Activated CD4-positive, alpha-beta T cell treated with anti-CD3 and anti-CD28 coated beads, Interleukin-2, amount 50 U/mL, for 24 hours (primary cell): ENCODE measurements around the gene ATP6V1B1.

Source experiments
- DNase-seq, 2 donors: peaks; one replicate each; pipeline ENCODE4 v3.0.0-alpha.2; 2020; ENCODE audit warnings: low read depth in 1 of 2, low spot score in 1 of 2

ATP6V1B1 gene

DNA sequence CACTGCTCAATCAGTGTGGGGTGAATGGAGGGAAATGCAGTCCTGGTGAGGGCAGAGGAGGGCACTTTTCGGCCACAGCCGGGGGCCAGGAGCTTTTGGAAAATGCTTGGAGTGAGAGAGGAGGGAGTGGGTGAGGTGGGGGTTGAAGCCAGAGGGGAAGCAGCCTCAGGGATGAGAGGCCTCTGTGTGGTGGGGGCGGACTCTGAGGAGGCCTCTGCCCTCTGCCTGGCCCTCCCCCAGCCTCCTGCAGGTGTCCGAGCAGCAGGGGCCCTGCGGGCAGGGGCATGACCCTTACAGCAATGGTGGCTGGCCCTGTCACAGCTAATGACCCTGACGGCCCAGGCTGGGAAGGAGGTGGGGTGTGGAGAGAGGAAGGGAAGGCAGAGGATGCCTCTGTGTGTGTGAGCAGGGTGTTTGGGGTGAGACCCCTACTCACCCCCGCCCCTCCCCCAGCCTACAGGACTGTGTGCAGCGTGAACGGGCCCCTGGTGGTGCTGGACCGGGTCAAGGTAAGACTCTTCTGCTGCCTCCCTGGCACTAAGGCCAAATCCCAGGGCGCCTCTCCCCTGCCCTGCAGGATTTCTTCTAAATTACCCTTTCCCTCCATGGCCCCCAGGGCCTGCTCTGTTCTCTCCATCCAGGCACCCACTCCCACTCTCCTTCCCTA lies 7.6 kb downstream of the ATP6V1B1 start:
- DNase-seq: no peak

- DNase-seq: no peak
Observed at GRCh38 chr2:70944111-70944690, 8.5 kb downstream of the ATP6V1B1 start.

- no peak for DNase-seq
Observed at GRCh38 chr2:70946832-70947442, 11.2 kb downstream of the ATP6V1B1 start.

DNA sequence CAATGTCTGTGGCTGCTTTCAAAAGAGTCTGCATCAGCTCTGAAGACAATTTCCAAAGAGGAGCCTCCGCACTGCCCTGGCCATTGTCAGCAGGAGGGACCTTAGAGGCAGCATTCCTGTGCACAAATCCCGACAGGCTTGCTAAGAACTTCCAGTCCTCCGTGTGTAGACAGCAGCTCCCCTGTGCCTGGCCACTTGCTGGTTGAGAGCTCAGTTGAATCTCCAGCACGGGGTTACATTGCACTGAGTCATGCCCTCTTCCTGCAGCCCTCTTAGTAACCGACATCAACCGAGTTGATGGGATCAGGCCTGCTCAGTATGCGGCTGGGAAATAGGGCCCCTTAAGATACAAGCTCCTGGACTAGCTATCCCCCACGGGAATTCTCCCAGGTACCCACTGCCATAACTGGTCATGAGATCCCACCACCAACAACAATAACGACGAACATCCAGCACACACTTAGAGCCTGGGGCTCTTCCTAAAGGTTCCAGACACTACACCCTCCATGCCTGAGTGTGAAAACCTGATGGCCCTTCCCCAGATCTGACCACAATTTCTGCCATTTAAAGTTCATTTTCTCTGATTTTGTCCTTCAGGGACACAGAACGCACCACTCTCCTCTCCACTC lies 12.0 kb downstream of the ATP6V1B1 start:
- no peak for DNase-seq

DNA sequence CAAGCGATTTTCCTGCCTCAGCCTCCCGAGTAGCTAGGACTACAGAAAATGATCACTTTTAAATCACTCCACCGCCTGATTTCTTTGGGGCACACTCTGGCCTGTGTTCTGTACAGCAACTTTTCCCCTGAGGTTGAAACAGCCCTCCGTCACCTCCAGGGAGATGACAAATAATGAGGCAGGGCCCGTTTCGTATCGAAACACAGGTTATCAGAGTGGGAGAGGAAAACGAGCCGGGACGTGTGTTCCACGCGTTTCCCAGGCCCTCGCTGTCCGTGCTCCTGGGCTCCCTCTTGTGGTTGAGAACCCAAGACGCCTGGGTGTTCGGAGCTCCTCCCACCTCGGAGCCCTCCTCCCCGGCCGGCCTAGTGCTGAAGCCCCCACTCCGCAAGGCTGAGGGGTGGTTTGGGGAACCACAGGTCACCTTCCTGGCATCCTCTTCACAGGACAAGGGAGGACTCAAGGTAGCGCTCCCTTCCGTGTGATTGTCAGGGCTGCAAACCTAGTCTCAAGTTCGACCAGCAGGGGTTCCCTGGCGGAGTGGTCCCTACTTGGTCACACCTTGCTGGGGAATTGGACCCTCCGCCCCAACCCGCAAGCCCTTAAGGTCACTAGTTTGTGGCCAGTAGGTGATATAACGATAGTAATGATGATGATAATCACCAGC lies 12.8 kb downstream of the ATP6V1B1 start:
- DNase-seq: peak; percentile 60 to 74

DNA sequence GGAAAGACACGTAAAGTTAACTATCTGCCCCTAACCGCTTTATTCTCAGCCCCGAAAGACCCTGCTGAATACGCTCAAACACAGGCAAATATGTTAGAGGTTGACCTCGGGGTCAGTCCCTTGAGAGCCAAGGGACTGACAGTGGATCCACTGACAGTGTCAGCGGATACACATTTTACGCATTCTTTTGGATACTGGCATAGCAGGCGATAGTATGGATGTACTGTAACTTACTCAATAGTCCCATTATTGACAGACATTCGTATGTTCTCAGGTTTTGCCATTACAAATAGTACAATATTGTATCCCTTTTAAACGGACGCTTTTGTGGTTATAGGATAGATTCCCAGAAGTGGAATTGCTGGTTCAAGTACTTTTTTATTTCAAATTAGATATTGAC lies 13.4 kb downstream of the ATP6V1B1 start:
- no peak for DNase-seq

GRCh38 chr2:70954886-70955285 lies 19.2 kb downstream of the ATP6V1B1 start:
- no peak for DNase-seq

DNA sequence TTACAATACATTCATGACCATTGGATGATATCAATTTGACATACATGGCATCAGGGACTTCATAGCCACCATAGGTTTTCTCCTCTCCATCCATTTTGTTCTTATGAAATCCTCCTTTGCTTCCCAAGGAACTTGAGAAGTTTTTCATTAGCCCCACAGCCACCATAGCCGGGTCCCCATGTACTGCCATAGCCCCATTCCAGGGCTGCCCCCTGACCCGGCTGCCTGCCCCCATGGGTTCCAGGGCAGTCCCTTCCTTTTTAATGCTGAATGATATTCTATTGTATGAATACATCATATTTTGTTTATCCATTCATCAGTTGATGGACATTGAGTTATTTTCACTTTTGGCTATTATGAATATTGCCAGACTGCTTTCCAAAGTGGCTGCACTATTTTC lies 20.4 kb downstream of the ATP6V1B1 start:
- no peak for DNase-seq

DNA sequence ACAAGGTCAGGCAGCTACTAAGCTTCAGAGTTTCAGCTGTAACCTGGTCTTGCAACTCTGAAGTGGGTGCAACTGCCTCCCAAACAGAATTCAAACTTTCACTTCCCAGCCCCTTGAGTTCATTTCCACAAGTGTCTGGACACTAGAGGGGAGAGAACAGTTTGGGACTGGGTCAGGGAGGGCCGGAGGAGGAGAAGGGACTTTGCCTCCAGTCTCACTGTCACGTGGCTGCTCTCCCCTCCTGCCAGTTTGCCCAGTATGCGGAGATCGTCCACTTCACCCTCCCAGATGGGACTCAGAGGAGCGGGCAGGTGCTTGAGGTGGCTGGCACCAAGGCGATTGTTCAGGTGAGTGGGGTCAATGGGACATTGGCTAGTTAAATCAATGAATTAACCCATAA lies 22.1 kb downstream of the ATP6V1B1 start:
- no peak for DNase-seq

GRCh38 chr2:70958759-70959158 lies 23.1 kb downstream of the ATP6V1B1 start:
- DNase-seq: no peak

DNA sequence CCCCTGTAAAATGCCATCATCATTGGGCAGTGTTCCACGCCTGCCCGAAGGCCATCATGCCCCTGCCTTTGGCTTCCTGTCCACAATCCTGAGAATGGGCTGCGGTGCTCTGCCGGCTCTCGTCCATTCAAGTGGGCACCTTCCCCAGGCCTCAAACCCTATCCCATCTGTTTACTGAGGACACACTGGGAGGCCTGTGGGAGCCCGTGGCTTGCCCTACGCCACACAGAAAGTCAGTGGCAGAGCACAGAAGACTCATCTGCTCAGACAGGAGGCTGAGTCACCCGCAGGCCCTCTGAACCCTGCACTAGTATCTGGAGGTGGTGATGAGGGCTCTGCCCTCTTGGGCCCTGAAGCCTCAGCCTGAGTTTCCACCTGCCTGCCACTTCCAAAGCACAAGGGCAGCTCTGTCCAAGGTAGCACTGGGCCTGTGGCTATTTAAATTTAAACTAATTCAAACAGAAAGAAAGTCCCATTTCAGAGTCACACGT lies 23.6 kb downstream of the ATP6V1B1 start:
- DNase-seq: no peak

DNA sequence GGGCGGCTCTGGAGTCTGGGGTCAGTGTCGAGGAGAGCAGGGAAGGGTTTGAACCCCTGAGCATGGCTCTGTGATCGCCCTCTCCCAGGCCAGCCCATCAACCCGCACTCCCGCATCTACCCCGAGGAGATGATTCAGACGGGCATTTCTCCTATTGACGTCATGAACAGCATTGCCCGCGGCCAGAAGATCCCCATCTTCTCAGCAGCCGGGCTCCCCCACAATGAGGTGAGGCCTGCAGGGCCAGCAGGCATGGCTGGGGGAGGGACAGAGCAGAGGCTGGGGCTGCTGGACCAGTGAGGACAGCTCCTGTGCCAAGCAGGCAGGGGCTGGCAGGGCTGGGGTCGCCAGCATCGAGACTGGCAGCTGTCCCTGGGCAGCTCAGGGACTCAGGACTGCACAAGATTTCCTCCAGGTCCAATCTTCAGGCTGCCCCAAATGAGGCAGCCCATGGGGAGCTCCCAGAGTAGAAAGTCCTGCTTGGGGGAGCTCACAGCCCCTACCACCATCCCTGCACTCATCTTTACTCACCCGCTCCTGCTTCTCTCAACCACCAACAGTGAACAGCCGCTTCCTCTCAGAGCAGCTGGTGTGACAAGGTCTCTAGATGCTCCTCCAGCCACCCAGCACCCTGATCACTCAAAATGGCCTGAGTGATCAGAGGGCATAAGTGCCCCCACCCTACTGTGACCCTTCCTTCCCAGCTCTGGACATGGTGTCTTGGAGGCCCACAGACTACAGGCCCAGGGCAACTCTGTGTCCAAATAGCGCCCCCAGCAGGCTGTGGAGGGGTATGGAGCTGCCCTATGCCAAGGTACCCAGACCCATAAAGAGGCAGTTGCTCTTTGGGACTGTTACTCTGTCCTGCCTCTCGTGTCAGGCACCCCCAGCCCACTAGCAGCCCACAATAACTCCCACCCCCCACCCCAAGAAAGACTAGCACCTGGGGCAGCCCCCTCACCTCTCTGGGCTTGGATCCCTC lies 24.4 kb downstream of the ATP6V1B1 start:
- DNase-seq: no peak

GRCh38 chr2:70960833-70961647 lies 25.3 kb downstream of the ATP6V1B1 start:
- DNase-seq: no peak

GRCh38 chr2:70961648-70961994 lies 25.9 kb downstream of the ATP6V1B1 start:
- no peak for DNase-seq

GRCh38 chr2:70962211-70962884 lies 26.6 kb downstream of the ATP6V1B1 start:
- DNase-seq: no peak

DNA sequence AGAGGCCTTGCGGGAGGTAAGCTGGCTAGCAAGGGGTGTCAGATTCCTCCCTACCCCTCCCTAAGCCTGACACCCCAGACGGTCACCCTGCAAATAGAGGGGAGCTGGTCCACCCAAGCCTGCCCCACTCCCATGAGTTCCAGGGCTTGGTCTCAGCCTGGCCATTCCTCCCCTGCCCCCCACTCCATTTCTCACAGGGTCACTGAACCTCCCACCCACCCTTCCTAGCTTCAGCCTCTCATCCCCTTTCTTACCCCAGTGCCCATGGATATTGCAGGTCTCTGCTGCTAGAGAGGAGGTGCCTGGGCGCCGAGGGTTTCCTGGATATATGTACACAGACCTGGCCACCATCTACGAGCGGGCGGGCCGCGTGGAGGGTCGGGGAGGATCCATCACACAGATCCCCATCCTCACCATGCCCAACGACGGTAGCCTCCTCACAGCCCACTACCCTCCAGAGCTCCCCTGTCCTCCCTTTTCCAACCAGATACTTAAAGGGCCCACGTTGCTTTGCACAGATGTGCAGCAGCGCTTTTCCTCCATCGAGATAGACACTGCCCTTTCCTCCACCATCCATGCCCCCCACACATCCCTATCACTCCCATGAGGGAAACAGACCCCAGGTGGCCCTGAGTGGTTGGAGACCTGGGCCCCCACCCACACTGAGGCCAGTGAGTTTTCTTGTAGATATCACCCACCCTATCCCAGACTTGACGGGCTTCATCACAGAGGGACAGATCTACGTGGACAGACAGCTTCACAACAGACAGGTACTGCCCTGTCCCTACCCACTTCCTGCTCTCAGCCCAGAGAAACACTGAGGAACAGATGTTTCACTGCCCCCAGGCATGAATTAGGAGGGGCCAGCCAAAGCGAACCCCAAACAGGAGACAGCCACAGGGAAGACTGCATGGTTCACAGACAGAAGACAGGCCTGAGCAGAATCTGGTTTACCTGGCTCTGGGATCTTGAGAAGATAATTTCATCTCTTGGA lies 27.5 kb downstream of the ATP6V1B1 start:
- DNase-seq: no peak

GRCh38 chr2:70964133-70964532 lies 28.4 kb downstream of the ATP6V1B1 start:
- DNase-seq: no peak
